Activated CD4-positive, alpha-beta memory T cell treated with anti-CD3 and anti-CD28 coated beads, Interleukin-2, amount 10 ng/mL, durations not matched to agents 7 days and 5 days (primary cell): ENCODE data around the gene OR52B2. TPM values are rescaled to one million over a fixed set of nuclear protein-coding genes. Genes with fewer than 3 reads are reported as not detected.

Experiments
- CTCF ChIA-PET: fragments of 350-600 bp; sonication (Branson Sonifier 250); formaldehyde crosslinking; loops from one replicate; lab custom pipeline; 2021; ENCODE audit warnings: antibody characterized with exemption, inconsistent platforms; lab: Charles Lee
- POLR2A ChIA-PET: fragments of 350-600 bp; sonication (Branson Sonifier 250); formaldehyde crosslinking; loops from one replicate; lab custom pipeline; 2021; ENCODE audit warnings: antibody characterized with exemption; lab: Charles Lee
- DNase-seq: peaks from one replicate; pipeline ENCODE4 v3.0.0-alpha.2; 2020
- H3K27ac Mint-ChIP-seq: one replicate; pipeline ENCODE4 v1.8.0; 2021; ENCODE audit warnings: mild to moderate bottlenecking, mixed read lengths
- H3K27me3 Mint-ChIP-seq: one replicate; pipeline ENCODE4 v1.8.0; 2021; ENCODE audit warnings: mixed read lengths
- H3K36me3 Mint-ChIP-seq: one replicate; pipeline ENCODE4 v1.8.0; 2021; ENCODE audit warnings: low read depth, mixed read lengths
- H3K4me1 Mint-ChIP-seq: one replicate; pipeline ENCODE4 v1.8.0; 2021; ENCODE audit warnings: mixed read lengths
- H3K4me3 Mint-ChIP-seq: one replicate; pipeline ENCODE4 v1.8.0; 2021; ENCODE audit warnings: mild to moderate bottlenecking, mixed read lengths
- H3K9me3 Mint-ChIP-seq: one replicate; pipeline ENCODE4 v1.8.0; 2021; ENCODE audit warnings: mixed read lengths
- total RNA-seq, 2 experiments: library from RNA; stranded (reverse); gene quantifications; one replicate each; pipeline ENCODE4 v1.2.3, GENCODE V29; 2021

Gene OR52B2
- total RNA-seq, 2 experiments from 2014 or later = not detected

GRCh38 chr11:6132431-6132830 lies 37.7 kb downstream of the OR52B2 start:
- H3K4me3 Mint-ChIP-seq = no peak overlapping the region
- H3K27me3 Mint-ChIP-seq = peaks cover 2% of the 10 kb centered on the region
- H3K9me3 Mint-ChIP-seq = no peaks in the 10 kb centered on the region
- no peaks in the 10 kb centered on the region for H3K36me3 Mint-ChIP-seq
- H3K27ac Mint-ChIP-seq = no peak overlapping the region
- no peaks in the 10 kb centered on the region for H3K4me1 Mint-ChIP-seq
- POLR2A ChIA-PET = no interaction called here
- no peak for DNase-seq
- CTCF ChIA-PET = no interaction called here

- no peaks in the 10 kb centered on the region for H3K9me3 Mint-ChIP-seq
- CTCF ChIA-PET = no interaction called here
- no peaks in the 10 kb centered on the region for H3K4me1 Mint-ChIP-seq
These were observed 40.5 kb downstream of the OR52B2 start for GRCh38 chr11:6129635-6130034.

GRCh38 chr11:6129011-6129410 lies 41.1 kb downstream of the OR52B2 start:
- H3K27me3 Mint-ChIP-seq = no peaks in the 10 kb centered on the region
- no peaks in the 10 kb centered on the region for H3K9me3 Mint-ChIP-seq
- ChIA-PET CTCF (no interaction called here), POLR2A (no interaction called here)
- H3K4me1 Mint-ChIP-seq = no peaks in the 10 kb centered on the region
- no peak overlapping the region for H3K4me3 Mint-ChIP-seq
- DNase-seq = no peak
- H3K36me3 Mint-ChIP-seq = no peaks in the 10 kb centered on the region
- no peak overlapping the region for H3K27ac Mint-ChIP-seq

More at GRCh38 chr11:6129635-6130034, 40.5 kb downstream of the OR52B2 start:
- no peak overlapping the region for H3K27ac Mint-ChIP-seq
- H3K36me3 Mint-ChIP-seq = no peaks in the 10 kb centered on the region
- H3K4me3 Mint-ChIP-seq = no peak overlapping the region
- no peaks in the 10 kb centered on the region for H3K27me3 Mint-ChIP-seq
- POLR2A ChIA-PET = no interaction called here
- no peak for DNase-seq

DNA sequence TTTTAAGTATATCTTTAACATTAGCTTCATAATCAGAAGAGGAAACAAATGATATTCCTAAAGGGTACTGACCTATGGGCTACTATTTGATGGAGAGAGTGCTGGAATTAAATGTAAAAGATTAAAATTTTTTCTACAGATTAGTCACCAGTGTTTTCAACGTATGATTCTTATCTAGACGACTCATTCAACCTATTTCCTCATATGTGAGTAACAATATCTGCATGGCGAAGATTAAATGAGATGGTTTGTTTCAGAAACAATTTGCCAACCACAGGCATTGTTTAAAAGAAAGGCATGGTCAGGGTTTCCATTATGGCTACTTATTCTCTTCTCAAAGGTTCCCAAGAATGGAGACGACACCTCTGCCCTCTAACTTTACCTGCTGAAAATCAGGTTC lies 42.2 kb downstream of the OR52B2 start:
- Mint-ChIP-seq H3K27ac (no peak overlapping the region), H3K36me3 (no peaks in the 10 kb centered on the region)
- CTCF ChIA-PET = no interaction called here

DNA sequence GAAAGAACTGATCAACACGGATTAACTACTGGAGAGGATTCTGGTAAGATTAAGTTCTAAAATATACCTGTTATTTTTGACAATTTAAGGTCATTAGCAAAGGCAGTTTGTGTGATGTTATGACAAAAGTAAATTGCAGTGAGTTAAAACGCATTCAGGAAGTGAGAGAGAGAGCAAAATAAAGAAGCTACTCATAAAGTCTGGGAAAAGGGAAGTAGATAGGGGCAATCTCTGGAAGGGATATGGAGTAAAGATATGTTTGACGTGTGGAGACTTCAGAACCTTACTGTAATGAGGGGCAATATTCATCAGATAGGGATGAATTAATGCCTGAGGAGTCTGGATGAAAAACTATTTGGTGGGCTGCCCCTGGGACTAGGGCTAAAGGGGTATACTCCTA lies 45.9 kb downstream of the OR52B2 start:
- CTCF ChIA-PET = no interaction called here
- POLR2A ChIA-PET = no interaction called here
- H3K27ac Mint-ChIP-seq = no peak overlapping the region
- DNase-seq = no peak
- H3K27me3 Mint-ChIP-seq = no peaks in the 10 kb centered on the region
- no peaks in the 10 kb centered on the region for H3K9me3 Mint-ChIP-seq
- no peak overlapping the region for H3K4me3 Mint-ChIP-seq
- no peaks in the 10 kb centered on the region for H3K4me1 Mint-ChIP-seq
- H3K36me3 Mint-ChIP-seq = no peaks in the 10 kb centered on the region

More for the DNA sequence above, 42.2 kb downstream of the OR52B2 start:
- Mint-ChIP-seq H3K4me1 (no peaks in the 10 kb centered on the region), H3K9me3 (no peaks in the 10 kb centered on the region), H3K4me3 (no peak overlapping the region), H3K27me3 (no peaks in the 10 kb centered on the region)
- POLR2A ChIA-PET = no interaction called here
- DNase-seq = no peak

Other genes starting within 250 kb of the OR52B2 start
- gene OR56A3, start 228.1 kb downstream of the OR52B2 start, total RNA-seq = not detected
- gene OR56A5, start 201.8 kb downstream of the OR52B2 start, total RNA-seq = not detected
- gene OR52L1, start 183.3 kb downstream of the OR52B2 start, total RNA-seq = not detected
- gene OR56A4, start 163.4 kb downstream of the OR52B2 start, total RNA-seq = under 1 TPM in 1 of 2 experiments, not detected in 1; 0.05 TPM
- gene OR56A1, start 139.6 kb downstream of the OR52B2 start, total RNA-seq = not detected
- not detected for gene OR56B4, start 62.6 kb downstream of the OR52B2 start, total RNA-seq
- not detected for gene OR52W1, start 28.9 kb upstream of the OR52B2 start, total RNA-seq
- not detected for gene C11orf42, start 35.2 kb upstream of the OR52B2 start, total RNA-seq
- gene FHIP1B, start 64.3 kb upstream of the OR52B2 start, total RNA-seq = 10 to 100 TPM; 19.1 to 19.2 TPM
- under 1 TPM; 0.20 to 0.30 TPM for gene CNGA4, start 68.8 kb upstream of the OR52B2 start, total RNA-seq
- gene CCKBR, start 89.5 kb upstream of the OR52B2 start, total RNA-seq = not detected
- 10 to 100 TPM; 12.1 to 13.2 TPM for gene CAVIN3, start 150.2 kb upstream of the OR52B2 start, total RNA-seq
- gene SMPD1, start 220.1 kb upstream of the OR52B2 start, total RNA-seq = 10 to 100 TPM; 55.1 to 58.5 TPM
- gene APBB1, start 248.8 kb upstream of the OR52B2 start, total RNA-seq = 10 to 100 TPM; 56.0 to 57.6 TPM